Gastroesophageal sphincter (tissue), 3 donors: ENCODE results near the gene KLHL29.

Experiments used
- EP300 ChIP-seq: sonication (generic); formaldehyde crosslinking; IDR thresholded peaks from one replicate; pipeline ENCODE4 v1.6.1; 2017; ENCODE audit warnings: antibody characterized with exemption, mild to moderate bottlenecking
- POLR2A ChIP-seq, 2 donors: fragments of 450-650 bp; IDR thresholded peaks; one replicate each; pipeline ENCODE4 v1.6.1; 2017; ENCODE audit warnings: antibody characterized with exemption in 2 of 2, mild to moderate bottlenecking in 2 of 2, moderate library complexity in 1 of 2
- POLR2AphosphoS5 ChIP-seq: sonication (generic); formaldehyde crosslinking; IDR thresholded peaks from one replicate; pipeline ENCODE4 v1.6.1; 2017; ENCODE audit warnings: antibody characterized with exemption
- TF ChIP-seq, protein P1 (sequence below), 4 experiments: fragments of 200-600 bp in 2 of 4; fragments of 450-650 bp in 2 of 4; sonication (generic) in 1 of 4; IDR thresholded peaks; one replicate each; pipeline ENCODE4 v1.5.1; 2017 to 2019; ENCODE audit warnings: antibody characterized with exemption in 4 of 4, mild to moderate bottlenecking in 2 of 4, moderate library complexity in 2 of 4

DNA sequence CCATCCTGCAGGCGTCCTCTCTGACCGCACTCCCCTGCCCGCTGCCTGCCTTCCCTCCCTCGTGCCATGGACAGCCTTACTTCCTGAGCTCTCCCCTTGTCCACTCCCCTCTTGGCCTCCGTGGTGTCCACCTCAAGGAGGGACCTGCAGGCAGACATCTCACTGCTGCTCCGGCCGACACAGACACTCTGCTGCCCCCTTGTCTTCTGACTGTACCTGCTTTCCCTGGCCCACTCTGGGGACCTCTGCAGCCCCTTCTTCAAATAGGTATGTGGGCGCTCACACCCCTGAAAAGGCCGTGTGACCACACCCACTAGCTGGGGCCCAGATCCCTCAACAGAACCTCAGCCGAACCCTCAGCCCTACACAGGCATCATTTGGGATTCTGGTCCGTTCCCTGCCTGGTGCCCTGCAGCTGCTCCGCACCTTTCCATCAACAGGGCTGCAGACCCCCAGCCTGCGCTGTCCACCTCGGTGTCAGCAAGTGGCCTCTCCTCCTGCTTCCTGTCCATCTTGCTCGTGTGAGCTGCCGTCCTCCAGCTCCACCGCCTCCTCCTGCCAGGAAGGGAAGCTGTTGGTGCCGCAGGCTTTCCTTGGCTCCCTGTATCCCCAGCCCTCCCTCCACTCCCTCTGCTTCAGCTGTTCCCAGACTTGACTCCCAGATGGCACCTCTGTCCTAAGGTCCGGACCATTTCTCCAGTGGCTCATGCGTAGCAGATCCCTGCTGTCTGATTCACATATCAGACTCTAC, 94.1 kb downstream of the KLHL29 start:
- TF ChIP-seq, protein P1, sequence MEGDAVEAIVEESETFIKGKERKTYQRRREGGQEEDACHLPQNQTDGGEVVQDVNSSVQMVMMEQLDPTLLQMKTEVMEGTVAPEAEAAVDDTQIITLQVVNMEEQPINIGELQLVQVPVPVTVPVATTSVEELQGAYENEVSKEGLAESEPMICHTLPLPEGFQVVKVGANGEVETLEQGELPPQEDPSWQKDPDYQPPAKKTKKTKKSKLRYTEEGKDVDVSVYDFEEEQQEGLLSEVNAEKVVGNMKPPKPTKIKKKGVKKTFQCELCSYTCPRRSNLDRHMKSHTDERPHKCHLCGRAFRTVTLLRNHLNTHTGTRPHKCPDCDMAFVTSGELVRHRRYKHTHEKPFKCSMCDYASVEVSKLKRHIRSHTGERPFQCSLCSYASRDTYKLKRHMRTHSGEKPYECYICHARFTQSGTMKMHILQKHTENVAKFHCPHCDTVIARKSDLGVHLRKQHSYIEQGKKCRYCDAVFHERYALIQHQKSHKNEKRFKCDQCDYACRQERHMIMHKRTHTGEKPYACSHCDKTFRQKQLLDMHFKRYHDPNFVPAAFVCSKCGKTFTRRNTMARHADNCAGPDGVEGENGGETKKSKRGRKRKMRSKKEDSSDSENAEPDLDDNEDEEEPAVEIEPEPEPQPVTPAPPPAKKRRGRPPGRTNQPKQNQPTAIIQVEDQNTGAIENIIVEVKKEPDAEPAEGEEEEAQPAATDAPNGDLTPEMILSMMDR (IDR thresholded peaks at IDR 0.05): no peak
- TF ChIP-seq POLR2AphosphoS5 (no peak), POLR2A (IDR thresholded peaks at IDR 0.05) (no peak), EP300 (no peak)
